OCI-LY1 (cell line): ENCODE results near the gene RANBP17.

Experiments
- EZH2 ChIP-seq: fragments of 200-600 bp; sonication (generic), shearing (Covaris generic); IDR thresholded peaks from 2 replicates; pipeline ENCODE4 v1.8.0; 2017; ENCODE audit warnings: borderline replicate concordance, mixed run types, mild to moderate bottlenecking, antibody characterized with exemption, low read length, moderate library complexity, mixed read lengths
- TF ChIP-seq, protein P1 (sequence below): fragments of 200-600 bp; sonication (generic), shearing (Covaris generic); IDR thresholded peaks from 2 replicates; pipeline ENCODE4 v1.5.1; 2017; ENCODE audit warnings: mild to moderate bottlenecking, antibody characterized with exemption, low read length, moderate library complexity, mixed read lengths

DNA sequence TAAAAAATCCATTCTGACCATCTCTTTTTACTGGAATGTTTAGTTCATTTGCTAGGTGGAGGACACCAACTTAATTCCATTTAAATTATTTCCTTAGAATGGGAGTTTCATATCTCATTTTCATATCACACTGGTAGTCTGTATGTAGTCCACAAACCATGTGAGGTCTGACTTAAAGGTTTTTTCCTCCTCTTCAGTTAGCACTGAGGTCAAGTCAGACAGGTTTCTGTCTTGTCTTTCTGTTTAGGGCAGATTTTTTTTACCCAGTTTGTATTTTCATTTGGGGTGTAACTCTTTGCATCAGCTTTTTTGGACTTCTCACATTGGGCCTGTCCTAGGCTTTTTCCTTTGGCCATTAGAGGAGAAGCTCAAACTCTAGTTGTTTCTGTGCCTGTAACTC is 75.3 kb downstream of the RANBP17 start:
- TF ChIP-seq, protein P1, sequence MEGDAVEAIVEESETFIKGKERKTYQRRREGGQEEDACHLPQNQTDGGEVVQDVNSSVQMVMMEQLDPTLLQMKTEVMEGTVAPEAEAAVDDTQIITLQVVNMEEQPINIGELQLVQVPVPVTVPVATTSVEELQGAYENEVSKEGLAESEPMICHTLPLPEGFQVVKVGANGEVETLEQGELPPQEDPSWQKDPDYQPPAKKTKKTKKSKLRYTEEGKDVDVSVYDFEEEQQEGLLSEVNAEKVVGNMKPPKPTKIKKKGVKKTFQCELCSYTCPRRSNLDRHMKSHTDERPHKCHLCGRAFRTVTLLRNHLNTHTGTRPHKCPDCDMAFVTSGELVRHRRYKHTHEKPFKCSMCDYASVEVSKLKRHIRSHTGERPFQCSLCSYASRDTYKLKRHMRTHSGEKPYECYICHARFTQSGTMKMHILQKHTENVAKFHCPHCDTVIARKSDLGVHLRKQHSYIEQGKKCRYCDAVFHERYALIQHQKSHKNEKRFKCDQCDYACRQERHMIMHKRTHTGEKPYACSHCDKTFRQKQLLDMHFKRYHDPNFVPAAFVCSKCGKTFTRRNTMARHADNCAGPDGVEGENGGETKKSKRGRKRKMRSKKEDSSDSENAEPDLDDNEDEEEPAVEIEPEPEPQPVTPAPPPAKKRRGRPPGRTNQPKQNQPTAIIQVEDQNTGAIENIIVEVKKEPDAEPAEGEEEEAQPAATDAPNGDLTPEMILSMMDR = no peak
- no peak for TF ChIP-seq EZH2
